ENCODE data around the gene RAPGEF4. TPM values are rescaled to one million over a fixed set of nuclear protein-coding genes. Genes with fewer than 3 reads are reported as not detected.

Gene RAPGEF4
- total and polyA plus RNA-seq, 12 donors = 1.2 to 11.2 (median 7.9) TPM

DNA sequence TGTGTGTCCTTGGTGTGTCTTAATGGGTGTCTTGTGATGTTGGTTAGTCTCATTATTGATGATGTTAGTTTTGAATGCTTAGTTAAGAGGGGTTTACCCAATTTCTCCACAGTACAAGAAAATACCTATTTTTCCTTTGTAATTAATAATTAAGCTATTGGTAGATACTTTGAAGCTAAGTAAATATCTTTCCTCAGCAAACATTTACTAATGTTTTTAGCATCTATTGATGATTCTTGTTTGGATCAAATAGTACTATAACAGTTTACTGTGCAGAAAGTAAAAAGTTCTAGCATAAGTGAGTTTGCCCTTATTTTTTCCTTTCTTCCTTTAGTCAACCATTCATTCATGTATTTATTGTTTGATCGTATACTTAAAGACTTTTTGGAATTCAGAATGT lies 359.1 kb downstream of the RAPGEF4 start:
- WGBS, 2 donors = 85 to 88% methylated on average over 1 of the region's 1 CpG
- TF ChIP-seq, protein P1, sequence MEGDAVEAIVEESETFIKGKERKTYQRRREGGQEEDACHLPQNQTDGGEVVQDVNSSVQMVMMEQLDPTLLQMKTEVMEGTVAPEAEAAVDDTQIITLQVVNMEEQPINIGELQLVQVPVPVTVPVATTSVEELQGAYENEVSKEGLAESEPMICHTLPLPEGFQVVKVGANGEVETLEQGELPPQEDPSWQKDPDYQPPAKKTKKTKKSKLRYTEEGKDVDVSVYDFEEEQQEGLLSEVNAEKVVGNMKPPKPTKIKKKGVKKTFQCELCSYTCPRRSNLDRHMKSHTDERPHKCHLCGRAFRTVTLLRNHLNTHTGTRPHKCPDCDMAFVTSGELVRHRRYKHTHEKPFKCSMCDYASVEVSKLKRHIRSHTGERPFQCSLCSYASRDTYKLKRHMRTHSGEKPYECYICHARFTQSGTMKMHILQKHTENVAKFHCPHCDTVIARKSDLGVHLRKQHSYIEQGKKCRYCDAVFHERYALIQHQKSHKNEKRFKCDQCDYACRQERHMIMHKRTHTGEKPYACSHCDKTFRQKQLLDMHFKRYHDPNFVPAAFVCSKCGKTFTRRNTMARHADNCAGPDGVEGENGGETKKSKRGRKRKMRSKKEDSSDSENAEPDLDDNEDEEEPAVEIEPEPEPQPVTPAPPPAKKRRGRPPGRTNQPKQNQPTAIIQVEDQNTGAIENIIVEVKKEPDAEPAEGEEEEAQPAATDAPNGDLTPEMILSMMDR (IDR thresholded peaks at IDR 0.05) = no peak
- Histone ChIP-seq H3K27me3 (no peaks in the 10 kb centered on the region), H3K4me3 (no peak overlapping the region), H3K27ac (peak overlapping the region in 1 of 10 donors; percentile 5), H3K36me3 (peaks cover 0 to 50% (median 0%) of the 10 kb centered on the region in 9 donors), H3K4me1 (peaks cover 3 to 78% (median 45%) of the 10 kb centered on the region in 9 donors), H3K9me3 (no peaks in the 10 kb centered on the region)
- ATAC-seq (no peak), DNase-seq (no peak)
- intact Hi-C loops (cut with DNase I) = loop anchor here in 3 of 10 donors (5.0 kb wide), 4 partner anchors 67 to 118 kb away; no protein-coding TSS in a partner anchor

DNA sequence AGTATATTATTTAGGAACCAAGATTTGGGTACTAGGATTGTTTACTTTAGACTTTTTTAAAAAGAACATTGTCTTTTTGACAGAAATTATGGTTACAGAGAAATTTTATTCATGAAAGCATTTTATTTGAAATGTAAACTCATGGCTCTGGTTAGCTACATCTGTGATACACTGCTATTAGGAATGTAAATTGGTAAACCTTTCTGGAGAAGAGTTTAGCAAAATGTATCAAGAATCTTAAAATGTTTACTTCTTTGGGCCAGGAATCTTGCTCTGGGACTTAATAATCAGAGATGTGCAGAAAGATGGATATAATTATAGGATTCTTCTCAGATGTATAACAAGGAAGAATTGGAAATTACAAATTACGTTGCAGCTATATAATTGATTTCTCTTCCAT lies 359.7 kb downstream of the RAPGEF4 start:
- 91 to 93% methylated on average over 1 of the region's 1 CpG for WGBS, 2 donors
- Histone ChIP-seq H3K27ac (peak overlapping the region in 1 of 10 donors; percentile 5), H3K4me1 (peaks cover 3 to 78% (median 44%) of the 10 kb centered on the region in 9 donors), H3K36me3 (peaks cover 0 to 54% (median 0%) of the 10 kb centered on the region in 9 donors), H3K9me3 (no peaks in the 10 kb centered on the region), H3K4me3 (no peak overlapping the region), H3K27me3 (no peaks in the 10 kb centered on the region)
- intact Hi-C loops (cut with DNase I) = no loop called here
- DNase-seq (no peak), ATAC-seq (no peak)
- TF ChIP-seq, protein P1 (IDR thresholded peaks at IDR 0.05) = no peak

DNA sequence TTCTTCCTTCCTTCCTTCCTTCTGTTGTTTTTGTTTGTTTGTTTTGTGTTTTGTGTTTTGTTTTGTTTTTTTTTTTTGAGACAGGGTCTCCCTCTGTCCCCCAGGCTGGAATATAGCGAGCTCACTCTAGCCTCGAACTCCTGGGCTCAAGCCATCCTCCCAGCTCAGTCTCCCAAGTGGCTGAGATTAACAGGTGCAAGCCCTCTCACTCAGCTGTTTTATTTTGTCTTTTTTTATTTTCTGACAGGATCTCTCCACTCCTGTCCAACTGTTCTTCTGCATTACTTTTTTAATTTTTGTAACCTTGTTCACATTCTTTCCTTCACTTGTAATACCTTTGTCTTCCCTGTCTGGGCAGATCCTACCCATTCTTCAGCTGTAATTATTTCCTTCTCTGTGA lies 363.6 kb downstream of the RAPGEF4 start:
- TF ChIP-seq, protein P1 (IDR thresholded peaks at IDR 0.05) = no peak
- H3K27ac ChIP-seq = no peak overlapping the region
- no peaks in the 10 kb centered on the region for H3K9me3 ChIP-seq
- H3K4me1 ChIP-seq = peaks cover 2 to 82% (median 48%) of the 10 kb centered on the region in 9 donors
- DNase-seq (no peak), ATAC-seq (no peak)
- no peaks in the 10 kb centered on the region for H3K27me3 ChIP-seq
- WGBS, 2 donors = 71 to 76% methylated on average over 2 of the region's 2 CpGs
- no peak overlapping the region for H3K4me3 ChIP-seq
- peaks cover 0 to 38% (median 0%) of the 10 kb centered on the region in 9 donors for H3K36me3 ChIP-seq
- intact Hi-C loops (cut with DNase I) = no loop called here

DNA sequence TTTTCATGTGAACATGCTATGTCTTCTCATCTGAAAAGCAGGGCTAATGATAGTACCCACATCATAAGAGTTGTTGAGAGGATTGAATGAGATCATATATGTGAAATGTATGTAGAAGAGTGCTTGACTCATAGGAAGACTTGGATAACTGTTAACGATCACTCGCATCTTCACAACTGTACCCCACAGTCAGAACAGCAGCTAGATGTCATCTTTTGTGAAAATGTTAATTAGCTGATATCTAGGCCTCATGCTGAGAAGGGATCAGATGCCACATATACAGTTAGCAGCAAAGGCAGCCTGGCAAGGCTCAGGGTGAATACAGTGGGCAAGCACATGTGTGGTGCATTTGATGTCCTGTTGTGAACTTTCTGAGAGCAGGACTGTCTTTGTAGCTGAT lies 364.2 kb downstream of the RAPGEF4 start:
- TF ChIP-seq, protein P1 (IDR thresholded peaks at IDR 0.05) = no peak
- no peak for DNase-seq
- WGBS, 2 donors = 92 to 96% methylated on average over 2 of the region's 2 CpGs
- H3K27ac ChIP-seq = no peak overlapping the region
- H3K27me3 ChIP-seq = no peaks in the 10 kb centered on the region
- H3K36me3 ChIP-seq = peaks cover 0 to 34% (median 0%) of the 10 kb centered on the region in 9 donors
- peak in 3 of 8 donors; percentile 27 to 42 (median 38) for ATAC-seq
- H3K4me3 ChIP-seq = no peak overlapping the region
- peaks cover 0 to 83% (median 45%) of the 10 kb centered on the region in 9 donors for H3K4me1 ChIP-seq
- intact Hi-C loops (cut with DNase I) = no loop called here
- no peaks in the 10 kb centered on the region for H3K9me3 ChIP-seq
